DMS114 treated with DMSO at 0.1 percent for 48 hours (cell line): Measurements from ENCODE around the gene PYGO1.
"Not testable (repeated sequence)": the region's sequence is repeated elsewhere in the genome, so short reads cannot be mapped to it uniquely, and the experiment has no call there.

Source experiments
- DNase-seq: peaks from one replicate; lab custom pipeline; 2025; ENCODE audit not compliant: unreplicated experiment; lab: John Stamatoyannopoulos, UW

The PYGO1 gene

DNA sequence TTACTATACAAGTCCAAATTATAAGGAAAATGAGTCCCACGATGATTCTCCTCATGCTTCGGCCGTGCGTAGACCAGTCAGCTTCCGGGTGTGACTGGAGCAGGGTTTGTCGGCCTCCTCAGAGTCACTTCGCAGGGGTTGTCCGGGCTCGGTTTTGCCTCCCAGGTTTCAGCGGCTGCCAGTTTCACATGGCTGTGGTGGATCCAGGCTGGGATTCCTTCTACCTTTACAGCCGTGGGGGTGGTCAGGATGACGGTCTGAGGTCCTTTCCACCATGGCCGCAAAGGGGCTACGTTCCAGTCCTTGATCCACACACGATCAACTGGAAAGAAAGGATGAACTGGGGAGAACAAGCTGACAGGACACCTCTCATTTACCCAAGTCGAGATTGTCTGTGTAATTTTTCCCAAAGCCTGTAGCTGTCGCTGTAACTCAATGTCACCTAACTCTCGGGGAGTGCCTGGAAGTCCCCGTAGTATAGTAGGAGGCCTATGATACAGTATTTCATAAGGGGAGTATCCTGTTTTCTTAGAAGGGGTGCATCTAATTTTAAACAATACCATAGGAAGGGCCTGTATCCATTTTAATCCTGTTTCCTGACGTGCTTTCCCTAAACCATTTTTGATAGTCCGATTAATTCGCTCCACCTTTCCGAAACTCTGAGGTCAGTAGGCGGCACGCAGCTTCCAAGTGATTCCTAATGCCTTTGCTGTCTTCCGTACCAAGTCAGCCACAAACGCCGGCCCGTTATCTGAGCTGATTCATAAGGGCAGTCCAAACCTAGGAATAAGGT is 74.3 kb downstream of the PYGO1 start:
- not testable (repeated sequence) for DNase-seq

DNA sequence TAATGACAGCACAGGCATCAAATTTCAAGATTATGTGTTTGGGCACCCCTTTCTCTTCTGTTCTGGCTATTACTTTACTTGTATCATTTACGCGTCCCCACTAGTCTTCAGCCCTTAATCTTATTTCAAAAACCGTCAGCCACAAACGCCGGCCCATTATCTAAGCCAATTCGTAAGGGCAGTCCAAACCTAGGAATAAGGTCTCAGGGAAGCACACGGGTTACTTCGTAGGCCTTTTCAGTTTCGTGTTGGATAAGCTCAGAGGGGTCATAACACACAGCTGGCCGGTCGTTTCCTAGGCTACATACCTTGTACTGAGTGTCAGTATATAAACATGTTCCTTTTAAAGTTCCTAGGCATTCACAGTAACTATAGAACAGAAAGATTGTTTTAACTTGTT is 75.0 kb downstream of the PYGO1 start:
- DNase-seq: no peak

DNA sequence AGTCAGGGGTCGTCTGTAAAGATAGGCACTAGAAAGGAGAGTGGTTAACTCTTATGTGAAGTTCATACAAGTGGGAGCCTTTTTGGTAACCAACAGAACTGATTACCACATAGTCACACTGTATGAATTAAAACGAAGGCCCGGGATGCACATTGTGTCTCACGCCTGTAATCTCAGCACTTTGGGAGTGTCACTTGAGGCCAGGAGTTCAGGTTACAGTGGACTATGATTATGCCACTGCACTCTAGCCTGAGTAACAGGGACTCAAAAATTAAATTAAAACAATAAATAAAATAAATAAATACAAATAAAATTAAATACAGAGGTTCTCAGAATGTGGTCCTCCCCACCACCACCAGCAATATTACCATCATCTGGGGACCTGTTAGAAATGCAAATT is 80.6 kb downstream of the PYGO1 start:
- no peak for DNase-seq

DNA sequence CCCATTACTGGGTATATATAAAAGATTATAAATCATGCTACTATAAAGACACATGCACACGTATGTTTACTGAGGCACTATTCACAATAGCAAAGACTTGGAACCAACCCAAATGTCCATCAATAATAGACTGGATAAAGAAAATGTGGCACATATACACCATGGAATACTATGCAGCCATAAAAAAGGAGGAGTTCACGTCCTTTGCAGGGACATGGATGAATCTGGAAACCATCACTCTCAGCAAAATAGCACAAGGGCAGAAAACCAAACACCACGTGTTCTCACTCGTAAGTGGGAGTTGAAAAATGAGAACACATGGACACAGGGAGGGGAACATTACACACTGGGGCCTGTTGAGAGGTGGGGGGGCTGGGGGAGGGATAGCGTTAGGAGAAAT is 82.7 kb downstream of the PYGO1 start:
- DNase-seq: not testable (repeated sequence)

DNA sequence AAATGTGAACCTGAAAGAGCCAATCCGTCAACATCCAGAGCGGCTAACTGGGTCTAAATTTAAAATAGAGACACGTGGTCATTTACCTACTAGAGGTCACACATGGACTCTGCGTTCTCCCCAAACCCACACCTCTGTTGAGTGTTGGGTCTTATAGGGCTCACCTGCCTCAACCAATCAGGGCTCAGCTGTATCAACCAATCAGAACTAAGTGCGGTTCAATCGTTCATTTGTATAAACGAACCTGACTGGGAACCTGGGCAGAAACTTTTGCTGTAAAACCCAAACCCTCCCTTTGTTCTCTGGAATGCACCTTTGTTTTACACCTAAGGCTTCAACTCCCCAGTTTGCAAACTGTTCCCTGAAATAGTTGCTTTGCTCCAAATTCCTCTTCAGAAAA is 89.0 kb downstream of the PYGO1 start:
- DNase-seq: no peak

DNA sequence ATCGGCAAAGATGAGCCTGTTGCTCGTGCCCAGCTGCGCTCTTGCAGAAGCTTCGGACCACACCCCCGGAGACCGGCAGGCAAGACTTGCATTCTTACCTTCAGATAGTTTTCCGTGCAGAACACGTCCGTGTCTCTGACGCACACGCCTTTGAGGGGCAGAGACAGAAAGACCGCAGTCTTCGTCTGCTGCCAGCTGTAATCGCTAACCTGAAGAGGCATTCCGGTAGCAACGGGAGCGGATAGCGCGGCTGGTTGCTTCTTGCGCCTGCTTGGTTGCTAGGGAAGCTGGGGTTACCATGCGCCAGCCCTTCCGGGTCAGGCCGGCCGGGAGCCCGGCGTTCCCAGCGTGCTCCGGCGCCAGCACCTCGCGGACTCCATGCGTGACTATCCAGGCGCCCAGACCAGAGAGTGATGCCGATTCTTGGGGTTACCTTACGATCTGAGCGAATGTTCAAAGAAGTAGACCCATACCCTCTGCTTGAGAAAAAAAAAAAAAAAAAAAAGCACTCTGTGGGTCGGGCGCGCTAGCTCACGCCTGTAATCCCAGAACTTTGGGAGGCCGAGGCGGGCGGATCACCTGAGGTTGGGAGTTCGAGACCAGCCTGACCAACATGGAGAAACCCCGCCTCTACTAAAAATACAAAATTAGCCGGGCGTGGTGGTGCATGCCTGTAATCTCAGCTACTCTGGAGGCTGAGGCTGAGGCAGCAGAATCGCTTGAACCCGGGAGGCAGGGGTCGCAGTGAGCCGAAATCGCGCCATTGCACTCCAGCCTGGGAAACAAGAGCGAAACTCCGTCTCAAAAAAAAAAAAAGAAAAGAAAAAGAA is 89.8 kb downstream of the PYGO1 start:
- DNase-seq: peak; percentile 81

DNA sequence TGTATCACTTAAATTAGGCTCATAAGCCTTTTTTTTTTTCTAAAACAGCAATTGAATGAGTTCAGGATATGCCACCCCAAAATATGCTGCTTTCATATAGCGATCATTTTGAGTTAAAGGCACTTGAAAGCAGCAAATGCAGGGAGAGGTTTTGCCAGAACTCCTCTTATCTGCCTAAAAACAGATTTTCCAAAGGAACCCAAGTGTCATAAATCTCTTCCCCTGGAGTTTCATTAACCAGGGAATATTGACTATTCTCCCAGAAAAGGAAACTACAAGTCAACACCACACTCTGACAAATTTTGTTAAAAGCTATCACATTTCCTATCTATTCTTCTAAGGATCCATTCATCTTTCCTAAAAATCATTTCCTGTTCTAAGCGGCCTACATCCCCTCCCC is 91.4 kb downstream of the PYGO1 start:
- DNase-seq: no peak

DNA sequence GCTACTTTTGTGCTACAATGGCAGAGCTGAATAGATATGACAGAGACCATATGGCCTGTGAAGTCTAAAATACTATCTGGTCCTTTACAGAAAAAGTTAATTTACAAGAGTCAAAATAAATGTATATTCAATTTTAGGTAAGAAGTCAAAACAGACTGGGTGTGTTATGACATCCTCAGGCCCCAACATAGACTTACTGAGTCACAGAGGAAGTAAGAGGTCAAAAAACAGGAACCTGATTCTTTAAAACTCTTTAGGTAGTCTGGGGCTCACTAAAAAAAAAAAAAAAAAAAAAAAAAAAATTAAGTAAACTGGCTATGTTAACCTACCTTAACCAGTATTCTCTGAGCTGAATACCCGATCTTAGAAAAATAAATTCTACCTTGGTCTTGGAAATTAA is 93.2 kb downstream of the PYGO1 start:
- DNase-seq: no peak

DNA sequence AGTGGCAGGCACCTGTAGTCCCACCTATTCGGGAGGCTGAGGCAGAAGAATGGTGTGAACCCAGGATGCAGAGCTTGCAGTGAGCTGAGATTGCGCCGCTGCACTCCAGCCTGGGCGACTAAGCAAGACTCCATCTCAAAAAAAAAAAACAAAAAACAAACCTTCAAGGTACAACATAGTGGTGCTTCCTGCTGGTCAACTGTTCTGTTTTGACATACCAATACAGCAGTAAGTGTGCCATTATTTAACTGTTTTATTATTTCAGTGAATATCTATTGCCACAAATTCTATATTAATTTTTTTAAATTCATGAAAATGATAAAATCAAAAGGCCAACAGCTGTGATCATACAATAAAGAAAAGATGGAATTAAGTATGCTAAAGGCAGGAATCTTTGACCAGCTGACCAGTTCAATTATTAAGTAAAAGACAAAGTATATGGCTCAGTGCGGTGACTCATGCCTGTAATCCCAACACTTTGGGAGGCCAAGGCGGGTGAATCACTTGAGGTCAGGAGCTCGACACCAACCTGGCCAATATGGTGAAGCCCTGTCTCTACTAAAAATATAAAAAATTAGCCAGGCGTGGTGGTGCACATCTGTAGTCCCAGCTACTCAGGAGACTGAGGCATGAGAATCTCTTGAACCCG is 99.1 kb downstream of the PYGO1 start:
- DNase-seq: not testable (repeated sequence)
